ENCODE measurements around the gene PABPN1L. TPM values are rescaled to one million over a fixed set of nuclear protein-coding genes. Genes with fewer than 3 reads are reported as not detected.

PABPN1L gene
- total RNA-seq, 1 donor from 2014 or later = not detected

- Histone ChIP-seq H3K27me3 (ENCODE audit: insufficient read depth, low read length) (no peaks in the 10 kb centered on the region), H3K9me3 (ENCODE audit: insufficient read depth, low read depth, low read length) (no peaks in the 10 kb centered on the region), H3K4me3 (ENCODE audit: insufficient read depth, low read depth, low read length) (no peak overlapping the region), H3K79me2 (ENCODE audit: insufficient read depth, low read length) (no peaks in the 10 kb centered on the region), H2AFZ (ENCODE audit: low read depth, low read length) (no peak overlapping the region), H3K27ac (ENCODE audit: low read depth, low read length) (no peak overlapping the region), H3K4me1 (ENCODE audit: insufficient read depth, low read length) (no peaks in the 10 kb centered on the region), H3K36me3 (ENCODE audit: insufficient read depth, low read length) (no peaks in the 10 kb centered on the region), H4K20me1 (ENCODE audit: insufficient read depth, low read length) (no peaks in the 10 kb centered on the region), H3K9ac (ENCODE audit: low read length) (no peak overlapping the region), H3K4me2 (ENCODE audit: low read length) (no peak overlapping the region)
- Mint-ChIP-seq H3K27me3 (ENCODE audit: low read depth, unreplicated experiment) (no peaks in the 10 kb centered on the region), H3K9me3 (ENCODE audit: unreplicated experiment) (no peaks in the 10 kb centered on the region), H3K4me3 (ENCODE audit: unreplicated experiment) (no peak overlapping the region), H3K27ac (ENCODE audit: unreplicated experiment) (no peak overlapping the region), H3K36me3 (ENCODE audit: low read depth, unreplicated experiment) (peaks cover 5% of the 10 kb centered on the region), H3K4me1 (ENCODE audit: low read depth, unreplicated experiment) (no peaks in the 10 kb centered on the region)
- no peak for DNase-seq (ENCODE audit: low read depth)
- TF ChIP-seq EZH2 (IDR thresholded peaks at IDR 0.05; ENCODE audit: insufficient read depth, low read length) = no peak
- no peak for FAIRE-seq
Observed at GRCh38 chr16:88817785-88818574, 48.5 kb downstream of the PABPN1L start.

- no peaks in the 10 kb centered on the region for H3K27me3 Mint-ChIP-seq (ENCODE audit: low read depth, unreplicated experiment)
- H4K20me1 ChIP-seq (ENCODE audit: insufficient read depth, low read length) = no peaks in the 10 kb centered on the region
- no peaks in the 10 kb centered on the region for H3K27me3 ChIP-seq (ENCODE audit: insufficient read depth, low read length)
- peaks cover 1% of the 10 kb centered on the region for H3K36me3 Mint-ChIP-seq (ENCODE audit: low read depth, unreplicated experiment)
- peaks cover 2% of the 10 kb centered on the region for H3K4me1 Mint-ChIP-seq (ENCODE audit: low read depth, unreplicated experiment)
- no peaks in the 10 kb centered on the region for H3K36me3 ChIP-seq (ENCODE audit: insufficient read depth, low read length)
- no peak for FAIRE-seq
- no peaks in the 10 kb centered on the region for H3K9me3 ChIP-seq (ENCODE audit: insufficient read depth, low read depth, low read length)
- H3K4me3 Mint-ChIP-seq (ENCODE audit: unreplicated experiment) = no peak overlapping the region
- no peak overlapping the region for H3K27ac Mint-ChIP-seq (ENCODE audit: unreplicated experiment)
- H2AFZ ChIP-seq (ENCODE audit: low read depth, low read length) = no peak overlapping the region
- TF ChIP-seq CTCF (IDR thresholded peaks at IDR 0.05; ENCODE audit: insufficient read depth, low read depth, low read length) (no peak), EZH2 (IDR thresholded peaks at IDR 0.05; ENCODE audit: insufficient read depth, low read length) (no peak)
- no peaks in the 10 kb centered on the region for H3K9me3 Mint-ChIP-seq (ENCODE audit: unreplicated experiment)
- H3K9ac ChIP-seq (ENCODE audit: low read length) = no peak overlapping the region
- H3K4me1 ChIP-seq (ENCODE audit: insufficient read depth, low read length) = peaks cover 4% of the 10 kb centered on the region
- DNase-seq (ENCODE audit: low read depth) = no peak
- H3K4me3 ChIP-seq (ENCODE audit: insufficient read depth, low read depth, low read length) = no peak overlapping the region
- H3K79me2 ChIP-seq (ENCODE audit: insufficient read depth, low read length) = no peaks in the 10 kb centered on the region
- no peak overlapping the region for H3K27ac ChIP-seq (ENCODE audit: low read depth, low read length)
- no peak overlapping the region for H3K4me2 ChIP-seq (ENCODE audit: low read length)
Observed at GRCh38 chr16:88816736-88817535, 49.5 kb downstream of the PABPN1L start.

- H3K4me3 Mint-ChIP-seq (ENCODE audit: unreplicated experiment) = no peak overlapping the region
- H3K36me3 Mint-ChIP-seq (ENCODE audit: low read depth, unreplicated experiment) = peaks cover 1% of the 10 kb centered on the region
- H3K4me1 ChIP-seq (ENCODE audit: insufficient read depth, low read length) = peaks cover 6% of the 10 kb centered on the region
- no peak overlapping the region for H3K9ac ChIP-seq (ENCODE audit: low read length)
- no peaks in the 10 kb centered on the region for H3K9me3 ChIP-seq (ENCODE audit: insufficient read depth, low read depth, low read length)
- FAIRE-seq (no peak), DNase-seq (ENCODE audit: low read depth) (no peak)
- H3K4me1 Mint-ChIP-seq (ENCODE audit: low read depth, unreplicated experiment) = peaks cover 2% of the 10 kb centered on the region
- H3K27me3 ChIP-seq (ENCODE audit: insufficient read depth, low read length) = no peaks in the 10 kb centered on the region
- no peaks in the 10 kb centered on the region for H3K27me3 Mint-ChIP-seq (ENCODE audit: low read depth, unreplicated experiment)
- H3K27ac Mint-ChIP-seq (ENCODE audit: unreplicated experiment) = no peak overlapping the region
- H3K36me3 ChIP-seq (ENCODE audit: insufficient read depth, low read length) = no peaks in the 10 kb centered on the region
- H3K27ac ChIP-seq (ENCODE audit: low read depth, low read length) = no peak overlapping the region
- no peak overlapping the region for H3K4me2 ChIP-seq (ENCODE audit: low read length)
- H3K79me2 ChIP-seq (ENCODE audit: insufficient read depth, low read length) = peaks cover 7% of the 10 kb centered on the region
- no peaks in the 10 kb centered on the region for H3K9me3 Mint-ChIP-seq (ENCODE audit: unreplicated experiment)
- H2AFZ ChIP-seq (ENCODE audit: low read depth, low read length) = no peak overlapping the region
- H3K4me3 ChIP-seq (ENCODE audit: insufficient read depth, low read depth, low read length) = no peak overlapping the region
- peaks cover under 1% of the 10 kb centered on the region for H4K20me1 ChIP-seq (ENCODE audit: insufficient read depth, low read length)
- TF ChIP-seq EZH2 (IDR thresholded peaks at IDR 0.05; ENCODE audit: insufficient read depth, low read length) (no peak), CTCF (IDR thresholded peaks at IDR 0.05; ENCODE audit: insufficient read depth, low read depth, low read length) (peak; percentile 36)
Observed at GRCh38 chr16:88815901-88816589, 50.4 kb downstream of the PABPN1L start.

Data from astrocyte (in vitro differentiated cells and primary cell).